Gastrocnemius medialis (tissue), 4 donors: ENCODE measurements around the gene RPUSD2.

ENCODE experiments used
- CTCF ChIP-seq, 5 experiments: fragments of 450-650 bp in 3 of 5; fragments of 200-600 bp in 2 of 5; sonication (generic) in 2 of 5; IDR thresholded peaks in 4 of 5; conservative IDR thresholded peaks in 1 of 5; 1 replicate in 4 of 5; 2 replicates in 1 of 5; pipeline ENCODE4 v1.5.1; 2016 to 2019; ENCODE audit warnings: antibody characterized with exemption in 5 of 5, mild to moderate bottlenecking in 3 of 5, moderate library complexity in 3 of 5
- POLR2A ChIP-seq, 2 donors: fragments of 450-650 bp; IDR thresholded peaks; one replicate each; pipeline ENCODE4 v1.6.1; 2017; ENCODE audit warnings: antibody characterized with exemption in 2 of 2, mild to moderate bottlenecking in 2 of 2, moderate library complexity in 2 of 2

GRCh38 chr15:40613080-40613479 is 44.0 kb downstream of the RPUSD2 start:
- TF ChIP-seq POLR2A (IDR thresholded peaks at IDR 0.05): no peak
- TF ChIP-seq CTCF (IDR thresholded peaks at IDR 0.05 in 4 of 5, conservative IDR thresholded peaks at IDR 0.05 in 1 of 5): no peak
